Activated CD8-positive, alpha-beta memory T cell treated with anti-CD3 and anti-CD28 coated beads, Interleukin-2, amount 50 U/mL, for 24 hours (primary cell): ENCODE results near the gene TMEM63B.
"Not testable (repeated sequence)": the region's sequence is repeated elsewhere in the genome, so short reads cannot be mapped to it uniquely, and the experiment has no call there.

Source experiments
- DNase-seq: peaks from one replicate; pipeline ENCODE4 v3.0.0-alpha.2; 2020; ENCODE audit errors: extremely low read depth

TMEM63B gene

DNA sequence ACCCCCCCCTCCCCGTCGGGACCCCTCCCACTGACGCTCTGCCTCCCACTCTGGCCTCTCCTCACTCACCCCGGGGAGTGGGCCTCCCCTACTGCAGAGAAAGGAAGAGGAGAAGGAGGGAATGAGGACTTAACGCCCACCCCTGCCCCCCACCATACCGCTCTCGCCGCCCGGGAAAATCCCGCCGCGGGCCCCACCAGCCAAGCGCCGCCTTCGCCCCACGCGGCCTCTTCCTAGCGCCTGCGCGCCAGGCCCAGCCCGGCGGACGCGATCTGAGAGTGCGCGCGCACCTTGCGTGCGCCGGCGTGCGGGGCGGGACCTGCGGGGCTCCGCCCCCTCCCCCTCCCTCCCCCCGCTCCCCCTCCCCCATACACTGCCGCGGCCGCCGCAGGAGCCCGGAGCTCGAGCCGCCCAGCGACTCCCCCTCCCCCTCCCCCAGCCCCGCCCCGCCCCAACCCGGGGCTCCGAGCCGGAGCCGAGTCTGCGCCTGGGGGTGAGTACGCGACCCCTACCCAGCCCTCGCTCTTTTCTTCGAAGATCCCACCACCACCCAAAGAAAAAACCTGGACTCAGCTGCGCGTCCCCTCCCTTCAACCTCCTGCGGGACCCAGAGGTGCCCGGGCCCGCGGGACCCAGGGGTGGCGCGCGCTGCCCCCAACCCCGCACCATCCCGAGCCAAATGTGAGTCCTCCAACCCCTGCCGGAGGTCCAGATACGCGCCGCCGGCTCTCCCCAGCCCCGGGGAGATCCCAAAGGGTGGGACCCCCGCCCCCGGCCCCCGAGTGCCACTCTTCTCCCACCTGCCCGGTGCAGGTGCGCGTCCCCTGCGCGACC is at the start of gene TMEM63B, which contains the start of gene MRPL14:
TSS of gene TMEM63B (plus strand) at position 369 of the 834 bp plus-strand sequence. CDS start 7,031 bp downstream, outside the sequence.
TSS of gene MRPL14 (minus strand) at position 267 of the 834 bp plus-strand sequence. CDS start 10,841 bp downstream, outside the sequence.
- DNase-seq = peak; percentile 63

DNA sequence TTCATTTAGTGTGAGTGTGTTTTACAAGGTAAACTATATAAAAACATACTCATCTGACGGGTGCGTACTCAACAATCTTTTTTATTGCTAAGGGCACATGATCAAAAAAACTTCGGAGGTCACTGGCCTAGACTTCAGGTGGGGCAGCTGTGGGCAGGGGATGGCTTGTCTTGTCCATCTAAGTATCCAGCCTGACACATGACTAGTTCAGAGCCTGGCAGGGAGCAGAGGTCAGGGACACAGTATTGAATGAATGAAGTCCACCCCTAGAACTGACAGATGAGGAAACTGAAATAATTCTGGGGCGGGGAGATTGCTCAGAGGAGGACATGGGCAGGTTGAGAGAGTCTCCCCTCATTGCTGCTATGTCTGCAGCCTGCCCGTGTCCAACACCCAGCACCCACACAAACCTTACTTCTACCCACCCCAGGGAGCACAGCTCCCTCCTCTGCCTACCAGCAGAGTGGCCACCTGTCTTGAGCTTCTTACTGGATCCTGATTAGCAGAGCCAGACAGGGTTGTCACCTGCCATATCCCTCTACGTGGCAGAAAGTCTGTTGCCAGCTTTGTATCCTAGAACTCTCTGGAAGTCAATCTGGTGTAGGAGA is 49.0 kb upstream of the TMEM63B start:
- DNase-seq = no peak

DNA sequence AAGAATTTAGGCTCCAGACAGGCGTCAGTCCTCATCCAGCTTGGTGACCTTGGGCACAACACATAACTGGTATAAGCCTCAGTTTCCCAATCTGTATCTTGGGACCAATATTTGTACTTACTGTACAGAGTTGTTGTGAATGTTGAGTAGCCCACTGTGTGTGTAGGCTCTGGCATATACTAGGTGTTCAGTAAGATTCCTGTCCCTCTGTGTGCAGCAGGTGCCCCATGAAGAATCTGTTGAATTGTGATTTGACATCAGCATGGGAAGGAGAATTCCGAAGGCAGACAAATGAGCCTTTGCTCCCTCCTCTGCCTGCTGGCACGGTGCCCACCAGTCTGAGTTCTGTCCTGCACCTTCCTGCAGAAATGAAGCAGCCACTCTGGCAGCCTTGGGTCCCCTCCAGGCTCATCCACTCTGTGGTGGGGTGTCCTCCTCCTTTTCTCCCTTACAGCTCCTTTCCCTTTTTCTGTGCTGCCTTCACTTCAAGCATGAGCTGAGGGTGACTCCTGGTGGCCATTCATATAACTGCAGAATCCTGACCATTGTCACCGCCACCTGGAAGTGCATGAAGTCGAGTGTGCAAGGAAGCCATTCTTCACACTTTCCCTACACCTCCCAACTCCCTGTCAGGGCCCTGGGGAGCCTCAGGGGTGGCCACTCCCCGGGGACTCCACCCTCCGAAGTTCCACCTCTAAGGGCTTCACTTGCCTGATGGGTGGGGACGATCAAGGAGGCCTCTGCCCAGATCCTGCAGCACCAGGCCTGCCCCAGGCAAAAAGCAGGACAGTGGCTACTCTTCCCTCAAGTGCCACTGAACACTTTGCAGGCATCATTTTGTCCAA is 48.3 kb upstream of the TMEM63B start:
- peak; percentile 30 for DNase-seq

DNA sequence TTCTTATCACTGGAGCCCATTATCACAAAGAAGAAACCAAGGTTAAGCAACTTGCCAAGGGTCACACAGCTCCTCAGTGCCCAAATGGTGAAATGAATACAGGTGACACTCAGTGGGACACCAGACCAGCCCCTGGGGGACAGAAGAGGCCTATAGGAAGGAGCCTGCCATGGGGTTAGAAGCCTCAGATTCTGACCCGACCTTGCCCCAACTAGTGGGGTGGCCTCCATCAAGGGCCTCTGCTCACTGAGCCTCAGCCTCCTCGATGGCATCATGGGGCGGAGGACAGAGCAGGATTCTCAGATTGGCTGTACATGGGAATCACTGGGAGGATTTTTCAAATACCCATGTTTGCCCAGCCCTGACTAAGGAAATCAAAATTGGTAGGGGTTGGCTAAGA is 47.7 kb upstream of the TMEM63B start:
- no peak for DNase-seq

DNA sequence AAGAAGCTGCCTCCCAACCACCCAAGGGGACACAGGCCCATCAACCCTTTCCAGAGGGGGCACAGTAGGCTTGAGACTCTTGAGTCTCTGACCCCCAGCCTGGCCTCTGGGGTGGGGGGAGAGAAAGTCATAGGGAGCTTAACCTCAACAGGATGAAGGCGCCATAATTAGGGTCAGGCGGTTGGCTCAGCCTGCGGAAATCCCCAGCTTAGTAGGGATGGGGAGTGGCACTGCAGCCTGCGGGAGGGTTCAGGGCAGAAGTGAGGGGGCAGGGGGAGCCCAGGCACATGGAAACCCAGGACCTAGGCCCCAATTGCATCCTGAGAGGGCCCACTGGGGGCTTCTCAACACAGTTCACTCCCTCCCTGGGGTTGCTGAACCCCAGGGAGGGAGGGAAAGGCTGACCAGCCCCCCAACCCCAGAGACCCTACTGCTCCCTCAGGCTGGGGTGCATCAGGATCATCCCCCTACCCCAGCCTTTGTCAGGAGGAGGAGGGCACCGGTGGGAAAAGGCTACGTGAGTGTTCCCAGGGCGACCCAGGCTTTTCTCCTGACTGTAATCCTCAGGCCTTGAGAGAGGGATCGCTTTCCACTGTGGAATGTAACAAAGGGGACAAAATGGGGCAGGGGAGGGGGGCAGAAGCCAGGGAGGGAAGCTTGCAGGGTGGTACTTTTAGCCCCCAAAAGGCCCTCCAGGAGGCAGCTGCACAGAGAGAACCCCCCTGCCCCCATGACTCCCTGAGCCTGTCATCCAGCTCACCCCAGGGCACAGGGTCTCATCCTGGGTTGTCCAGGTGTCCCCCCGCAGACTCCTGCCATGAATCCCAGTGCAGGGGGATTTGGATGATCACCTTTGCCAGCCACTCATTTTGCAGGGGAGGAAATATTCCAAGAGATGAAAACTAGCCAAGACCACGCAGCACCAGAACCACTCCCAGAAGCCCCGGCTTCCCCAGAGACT is 46.5 kb upstream of the TMEM63B start:
- DNase-seq = no peak

DNA sequence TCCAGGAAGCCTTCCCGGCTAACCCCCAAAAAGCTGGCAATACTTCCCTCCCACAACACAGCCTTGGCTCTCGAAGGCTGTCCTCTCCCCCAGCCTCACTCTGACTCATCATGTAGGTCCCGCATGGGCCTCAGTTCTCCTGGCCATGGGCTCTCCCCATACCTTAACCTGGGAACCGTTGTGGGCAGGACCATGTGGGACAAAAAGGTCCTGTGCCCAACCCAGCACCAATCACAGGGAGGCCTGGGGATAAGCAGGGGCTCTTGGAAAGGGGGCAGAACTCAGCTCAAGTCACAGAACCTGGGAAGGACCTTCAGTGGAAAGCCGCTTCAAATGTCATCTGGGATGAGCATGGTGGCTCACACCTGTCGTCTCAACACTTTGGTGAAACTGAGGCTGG is 45.6 kb upstream of the TMEM63B start:
- DNase-seq = no peak

DNA sequence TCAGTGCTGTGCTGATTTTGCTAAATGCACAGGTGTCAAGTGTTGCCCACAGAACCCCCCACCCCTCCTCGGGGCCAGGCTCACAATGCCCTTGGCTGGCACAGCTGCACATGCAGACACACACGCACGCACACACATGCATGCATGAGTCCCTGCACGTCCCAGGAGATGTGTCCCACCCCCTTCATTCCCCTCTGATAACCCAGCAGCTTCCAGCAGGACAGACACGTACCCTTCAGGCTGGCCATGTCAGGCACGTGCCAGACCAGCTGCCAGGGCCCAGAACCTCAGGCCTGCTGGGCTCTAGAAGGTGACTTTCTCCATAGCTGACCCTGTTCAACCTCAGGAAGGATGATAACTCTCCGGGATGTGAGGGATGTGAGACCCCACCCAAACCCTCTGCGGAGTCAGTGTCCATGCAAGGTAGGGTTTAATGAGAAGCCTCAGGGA is 44.5 kb upstream of the TMEM63B start:
- DNase-seq = no peak

DNA sequence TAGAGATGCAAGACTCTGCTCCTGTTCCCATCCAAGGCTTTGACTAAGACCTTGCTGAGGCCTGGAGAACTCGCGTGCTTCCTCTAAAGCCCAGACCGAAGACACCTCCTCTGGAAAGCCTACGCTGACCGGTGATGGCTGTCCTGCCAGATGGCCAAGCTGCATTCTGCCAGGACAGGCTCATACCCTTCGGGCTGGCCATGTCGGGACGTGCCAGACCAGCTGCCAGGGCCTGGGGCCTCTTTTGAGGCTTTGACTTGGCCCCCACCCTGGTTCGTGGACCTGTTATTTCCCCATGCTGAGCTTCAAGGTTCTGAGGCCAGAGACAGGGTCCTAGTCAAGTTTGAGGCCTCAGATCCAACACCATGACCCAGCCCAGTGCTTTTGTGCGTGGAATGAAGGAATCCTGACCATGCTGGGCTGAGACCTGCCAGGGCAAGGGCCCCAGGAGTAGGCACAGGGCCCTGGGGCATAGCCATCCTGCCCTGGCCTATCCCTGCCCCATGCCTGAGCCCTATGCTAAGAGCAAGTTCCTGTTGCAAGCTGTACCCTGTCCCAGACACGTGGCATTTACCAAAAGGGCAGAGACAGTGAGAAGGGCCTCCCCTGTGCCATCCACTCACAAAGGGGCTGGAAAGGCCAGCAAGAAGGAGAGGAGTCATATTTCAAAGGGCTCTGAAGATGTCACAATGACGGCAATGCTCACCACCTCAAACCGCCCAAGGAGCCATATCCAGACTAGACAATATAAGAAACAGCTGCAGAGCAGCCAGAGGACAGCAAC is 42.9 kb upstream of the TMEM63B start:
- DNase-seq = no peak

DNA sequence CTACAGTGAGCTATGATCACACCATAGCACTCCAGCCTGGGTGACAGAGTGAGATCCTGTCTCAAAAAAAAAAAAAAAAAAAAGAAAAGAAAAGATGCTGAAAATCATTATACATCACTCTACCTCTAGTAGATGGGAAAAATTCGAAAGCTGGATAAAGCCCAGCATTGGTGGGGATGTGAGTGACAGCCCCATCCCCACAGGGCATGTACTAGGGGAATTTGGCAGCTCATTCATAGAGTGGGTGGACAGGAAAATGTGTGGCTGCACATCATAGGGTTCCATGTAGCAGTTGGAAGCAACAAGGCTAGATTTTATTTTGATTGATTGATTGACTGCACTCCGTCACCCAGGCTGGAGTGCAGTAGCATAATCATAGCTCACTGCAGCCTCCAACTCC is 42.1 kb upstream of the TMEM63B start:
- no peak for DNase-seq

DNA sequence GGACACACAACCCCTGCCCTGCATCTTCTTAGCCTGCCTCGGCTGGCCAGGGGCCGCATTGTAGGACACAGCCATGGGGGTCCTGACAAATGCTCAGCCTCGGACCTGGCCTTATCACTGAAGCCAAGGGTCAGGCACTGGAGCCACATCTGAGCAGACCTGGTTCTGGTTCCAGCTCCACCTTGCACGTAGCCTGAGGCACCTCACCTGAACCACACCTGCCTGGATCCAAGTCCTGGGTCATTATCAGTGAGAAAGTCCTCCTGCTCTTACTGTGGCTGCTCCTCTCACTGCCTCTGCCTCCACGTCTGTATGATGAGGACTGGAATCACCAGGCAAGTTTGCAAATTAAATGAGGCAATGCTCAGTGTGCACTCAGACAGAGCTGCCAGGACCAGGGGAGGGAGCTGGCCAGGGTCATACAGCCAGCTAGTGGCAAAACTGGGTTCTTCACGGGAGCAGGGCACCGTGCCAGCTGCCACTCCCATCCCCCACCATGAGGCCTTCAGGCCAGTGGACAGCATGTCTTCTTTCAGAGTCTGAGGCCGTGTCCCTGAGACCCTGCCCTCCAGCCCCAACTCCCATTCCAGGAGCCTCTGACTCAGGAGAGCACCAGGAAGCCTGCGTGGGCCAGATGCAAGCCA is 40.3 kb upstream of the TMEM63B start:
- DNase-seq = no peak

DNA sequence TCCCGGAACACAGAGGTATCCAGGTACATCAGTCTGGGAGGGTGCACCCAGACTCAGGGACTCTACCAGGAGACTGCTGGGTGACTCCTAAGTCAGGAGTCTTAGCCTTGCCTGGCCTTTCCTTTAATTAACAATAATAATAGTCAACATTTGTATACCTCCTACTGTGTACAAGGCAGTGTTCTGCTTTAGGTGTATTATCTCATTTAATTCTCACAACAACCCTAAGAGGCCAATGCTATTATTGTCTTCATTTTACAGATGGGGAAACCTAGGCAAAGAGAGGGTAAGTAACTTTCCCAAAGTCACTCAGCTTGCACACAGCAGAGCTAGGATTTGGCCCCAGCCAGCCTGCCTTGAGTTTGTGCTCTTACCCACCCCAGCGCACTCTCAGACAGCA is 39.7 kb upstream of the TMEM63B start:
- no peak for DNase-seq

DNA sequence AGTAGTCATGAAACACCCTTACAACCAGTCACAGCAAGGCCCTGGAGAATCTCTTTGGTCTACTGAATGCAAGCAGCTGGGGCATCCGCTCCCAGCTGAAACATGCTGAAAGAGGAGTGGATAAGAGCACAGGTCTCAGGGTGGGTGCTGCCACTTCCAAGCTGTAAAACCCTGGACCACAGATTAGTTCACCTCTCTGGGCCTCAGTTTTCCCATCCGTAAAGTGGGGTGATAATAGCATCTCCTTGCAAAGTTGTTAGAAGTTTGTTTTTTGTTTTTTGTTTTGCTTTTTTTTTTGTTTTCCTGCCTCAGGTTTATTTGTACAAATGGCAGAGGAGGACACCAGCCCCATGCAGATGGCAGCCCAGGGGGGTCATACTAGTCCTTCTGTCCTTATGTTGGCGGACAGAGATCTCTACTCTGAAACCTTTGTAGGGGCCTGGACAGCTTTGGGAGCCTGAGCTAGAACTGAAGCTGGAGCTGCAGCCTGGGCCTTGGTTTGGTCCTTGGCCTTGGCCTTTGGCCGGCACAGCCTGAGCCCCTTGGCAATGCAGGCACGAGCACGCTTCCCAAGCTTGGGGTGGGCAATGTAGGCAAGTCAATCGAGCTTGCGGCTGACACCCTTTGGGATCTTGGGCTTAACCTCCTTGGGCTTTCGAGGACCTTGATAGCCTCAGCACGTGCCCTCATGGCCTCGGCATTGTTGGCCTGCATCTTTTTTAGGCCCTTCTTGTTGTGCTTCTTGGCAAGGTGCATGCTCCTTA is 38.3 kb upstream of the TMEM63B start:
- no peak for DNase-seq

DNA sequence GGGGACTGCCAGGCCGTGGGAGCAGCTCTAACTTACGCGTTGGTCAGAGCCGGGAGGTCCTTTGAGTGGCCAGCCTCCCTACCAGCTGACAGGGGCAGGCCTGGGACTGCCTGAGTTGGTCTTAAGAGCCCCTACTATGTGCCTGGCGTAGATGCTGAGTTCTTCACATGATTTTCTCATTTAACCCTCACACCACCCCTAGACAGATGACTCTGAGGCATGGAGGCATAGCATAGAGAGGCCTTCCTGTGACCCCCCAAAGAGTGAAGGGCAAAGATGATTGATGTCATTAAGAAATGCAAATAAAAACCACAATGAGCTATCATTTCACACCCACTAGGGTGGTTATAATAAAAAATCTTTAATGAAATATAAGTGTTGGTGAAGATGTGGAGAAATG is 36.9 kb upstream of the TMEM63B start:
- DNase-seq = no peak

DNA sequence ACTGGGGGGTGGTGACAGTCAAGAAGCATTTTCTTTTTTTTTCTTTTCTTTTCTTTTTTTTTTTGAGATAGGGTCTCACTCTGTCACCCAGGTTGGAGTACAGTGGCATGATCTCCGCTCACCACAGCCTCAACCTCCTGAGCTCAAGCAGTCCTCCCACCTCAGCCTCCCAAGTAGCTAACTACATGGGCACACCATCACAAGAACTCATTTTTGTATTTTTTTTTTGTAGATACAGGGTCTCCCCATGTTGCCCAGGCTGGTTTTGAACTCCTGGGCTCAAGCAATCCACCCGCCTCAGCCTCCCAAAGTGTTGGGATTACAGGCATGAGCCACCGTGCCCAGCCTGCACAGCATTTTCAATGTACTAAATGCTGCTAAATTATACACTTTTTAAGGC is 36.0 kb upstream of the TMEM63B start:
- DNase-seq = not testable (repeated sequence)

DNA sequence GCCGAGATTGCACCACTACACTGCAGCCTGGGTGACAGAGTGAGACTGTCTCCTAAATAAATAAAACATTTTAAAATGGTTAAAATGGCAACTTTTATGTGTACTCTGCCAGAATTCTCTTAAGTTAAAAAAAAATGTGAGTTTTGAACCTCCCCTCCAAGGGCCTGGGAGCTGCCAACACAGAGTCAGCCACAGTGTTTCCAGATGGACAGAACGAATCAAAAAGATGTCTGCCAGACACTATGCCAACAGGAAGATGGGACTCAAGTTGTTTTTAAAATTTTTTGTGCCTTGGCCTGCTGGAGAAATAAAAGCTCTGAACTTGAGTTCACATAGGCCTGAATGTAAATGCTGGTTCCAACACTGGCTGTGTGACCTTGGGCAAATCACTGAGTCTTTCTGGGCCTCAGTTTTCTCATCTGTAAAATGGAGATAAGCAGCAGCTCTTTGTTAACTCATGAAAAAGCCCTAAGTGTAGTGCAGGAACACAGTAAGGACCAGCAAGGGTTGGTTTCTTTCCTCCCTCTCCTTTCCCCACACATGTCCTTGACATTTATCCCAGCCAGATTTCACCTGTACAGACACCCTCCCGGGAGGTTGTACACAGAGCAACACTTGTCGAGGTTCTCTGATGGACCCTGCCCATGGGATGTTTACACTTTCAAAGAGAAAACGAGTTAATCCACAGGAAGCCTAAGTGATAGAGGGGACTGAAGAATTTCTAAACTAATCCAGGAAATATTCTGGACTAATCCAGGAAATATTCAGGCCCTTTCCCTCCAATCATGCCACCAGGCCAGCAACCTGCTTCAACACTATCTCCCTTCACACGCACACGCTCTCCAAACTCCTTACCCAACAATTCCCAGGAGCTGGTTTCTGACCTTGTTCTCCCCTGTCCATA is 35.1 kb upstream of the TMEM63B start:
- DNase-seq = no peak

DNA sequence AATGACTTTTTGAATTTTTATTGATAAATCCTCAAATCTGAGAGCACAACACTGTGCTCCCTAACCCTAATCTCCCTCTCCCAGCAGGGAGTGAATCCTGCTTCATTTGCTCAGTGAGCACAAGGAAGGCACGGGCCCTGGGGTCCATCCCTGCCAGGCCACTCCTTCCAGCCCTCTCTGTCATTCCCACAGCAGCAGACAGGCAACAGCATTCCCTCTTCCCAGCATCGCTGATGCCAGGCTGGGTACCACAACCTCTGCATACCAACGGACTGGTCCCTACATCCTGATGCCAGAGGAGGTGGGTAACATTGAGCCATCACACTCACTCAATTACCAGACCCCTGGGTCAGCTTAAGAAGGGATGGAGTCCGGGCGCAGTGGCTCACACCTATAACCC is 34.3 kb upstream of the TMEM63B start:
- DNase-seq = no peak

DNA sequence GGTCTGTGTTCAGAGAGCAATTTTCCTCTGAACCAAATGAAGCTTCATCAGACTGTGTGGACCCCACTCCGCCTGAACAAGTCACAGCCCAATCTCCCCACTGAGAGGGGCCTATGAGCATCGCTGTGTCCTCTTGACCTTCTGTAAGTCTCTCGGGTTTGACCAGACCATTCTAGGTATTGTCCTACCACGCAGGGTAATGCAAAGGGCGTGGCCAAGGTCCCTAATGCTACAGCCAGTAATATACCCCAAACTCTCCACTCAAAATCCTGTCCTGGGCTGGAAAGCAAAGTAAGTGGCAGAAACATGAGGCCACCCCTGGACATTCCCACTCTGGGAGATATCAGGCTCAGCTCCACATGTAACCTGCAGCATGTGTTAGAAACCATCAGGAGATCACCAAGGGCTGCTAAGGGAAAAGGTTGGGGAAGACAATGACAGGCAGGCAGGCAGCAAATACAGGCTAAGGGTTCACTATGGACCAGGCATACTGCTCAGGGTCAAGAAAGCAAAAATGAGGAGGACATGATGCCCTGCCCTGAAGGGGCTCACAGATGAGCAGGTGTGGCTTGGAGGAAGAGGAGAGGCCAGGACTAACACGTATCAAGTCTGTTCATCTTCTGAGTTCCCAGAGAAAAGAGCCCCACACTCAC is 33.5 kb upstream of the TMEM63B start:
- DNase-seq = no peak
